Lower lobe of right lung (tissue), 2 donors: ENCODE measurements around the gene NPR1. TPM values are rescaled to one million over a fixed set of nuclear protein-coding genes. Genes with fewer than 3 reads are reported as not detected.

ENCODE experiments used
- ATAC-seq, 2 donors: fragments of 200-7000 bp; cut with Tn5 transposase; one replicate each; pipeline ENCODE4 v1.9.1; 2020 to 2022; ENCODE audit warnings: mild to moderate bottlenecking in 2 of 2, moderate library complexity in 2 of 2
- DNase-seq: peaks from one replicate; pipeline ENCODE4 v3.0.0-alpha.2; 2020
- H3K27ac ChIP-seq: fragments of 200-600 bp; one replicate; pipeline ENCODE4 v1.8.0; 2022
- H3K27me3 ChIP-seq: fragments of 200-600 bp; one replicate; pipeline ENCODE4 v1.8.0; 2022; ENCODE audit warnings: low read depth
- H3K36me3 ChIP-seq: fragments of 200-600 bp; one replicate; pipeline ENCODE4 v1.8.0; 2022; ENCODE audit warnings: mild to moderate bottlenecking
- H3K4me1 ChIP-seq: fragments of 200-600 bp; one replicate; pipeline ENCODE4 v1.8.0; 2022
- H3K4me3 ChIP-seq: fragments of 200-600 bp; one replicate; pipeline ENCODE4 v1.8.0; 2022; ENCODE audit warnings: mild to moderate bottlenecking
- H3K9me3 ChIP-seq: fragments of 200-600 bp; one replicate; pipeline ENCODE4 v1.8.0; 2022
- intact Hi-C: fragments of 100-400 bp; cut with DNase I; formaldehyde crosslinking; loops from one replicate; pipeline ENCODE4 v1.11.0; 2022
- total RNA-seq: library from RNA; stranded (reverse); fragmentation: NEBNext Ultra II Directional; extraction: Animal tissue kit (Norgen Biotek cat#: 25700); gene quantifications from one replicate; pipeline ENCODE4 v1.2.1, GENCODE V29; 2021
- TF ChIP-seq, protein P1 (sequence below): fragments of 200-600 bp; IDR thresholded peaks from one replicate; pipeline ENCODE4 v1.8.0; 2022; ENCODE audit warnings: antibody characterized with exemption, mild to moderate bottlenecking
- donor health status: DM: no; HTN: yes; CAD: no; lungs with severe emphysema.

NPR1 gene
- total RNA-seq, 1 donor from 2014 or later: 58.8 TPM

DNA sequence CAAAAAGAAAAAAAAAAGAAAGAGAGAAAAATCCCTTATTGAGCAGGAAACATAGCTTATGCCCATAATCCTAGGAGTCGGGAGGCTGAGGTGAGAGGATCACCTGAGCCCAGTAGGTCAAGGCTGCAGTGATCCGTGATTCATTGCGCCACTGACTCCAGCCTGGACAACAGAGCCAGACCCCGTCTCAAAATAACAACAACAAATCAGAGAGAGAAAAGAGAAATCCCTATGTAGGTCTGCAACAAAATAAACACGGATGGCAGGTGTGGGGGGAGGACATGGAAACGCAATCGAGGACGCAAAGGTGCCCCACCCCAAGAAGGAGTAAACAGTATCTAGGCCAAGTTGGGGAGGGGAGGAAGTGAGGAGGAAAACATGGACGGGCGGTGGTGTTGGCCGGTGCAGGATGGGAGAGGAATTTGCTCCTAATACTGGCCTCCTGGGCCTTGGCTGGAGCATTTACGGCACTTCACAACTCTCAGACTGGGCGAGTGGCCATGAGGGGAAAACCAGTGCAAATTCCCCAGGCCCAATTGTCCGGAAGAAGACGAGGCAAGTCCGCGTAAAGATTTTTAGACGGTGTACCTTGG is 45.2 kb upstream of the NPR1 start:
- intact Hi-C loops: no loop called here
- peaks cover 57% of the 10 kb centered on the region for H3K4me1 ChIP-seq
- H3K27me3 ChIP-seq: no peaks in the 10 kb centered on the region
- ATAC-seq (peak; percentile 58 to 68), DNase-seq (peak; percentile 67)
- no peaks in the 10 kb centered on the region for H3K9me3 ChIP-seq
- peak overlapping the region; percentile 99 for H3K27ac ChIP-seq
- peaks cover 29% of the 10 kb centered on the region for H3K36me3 ChIP-seq
- TF ChIP-seq, protein P1, sequence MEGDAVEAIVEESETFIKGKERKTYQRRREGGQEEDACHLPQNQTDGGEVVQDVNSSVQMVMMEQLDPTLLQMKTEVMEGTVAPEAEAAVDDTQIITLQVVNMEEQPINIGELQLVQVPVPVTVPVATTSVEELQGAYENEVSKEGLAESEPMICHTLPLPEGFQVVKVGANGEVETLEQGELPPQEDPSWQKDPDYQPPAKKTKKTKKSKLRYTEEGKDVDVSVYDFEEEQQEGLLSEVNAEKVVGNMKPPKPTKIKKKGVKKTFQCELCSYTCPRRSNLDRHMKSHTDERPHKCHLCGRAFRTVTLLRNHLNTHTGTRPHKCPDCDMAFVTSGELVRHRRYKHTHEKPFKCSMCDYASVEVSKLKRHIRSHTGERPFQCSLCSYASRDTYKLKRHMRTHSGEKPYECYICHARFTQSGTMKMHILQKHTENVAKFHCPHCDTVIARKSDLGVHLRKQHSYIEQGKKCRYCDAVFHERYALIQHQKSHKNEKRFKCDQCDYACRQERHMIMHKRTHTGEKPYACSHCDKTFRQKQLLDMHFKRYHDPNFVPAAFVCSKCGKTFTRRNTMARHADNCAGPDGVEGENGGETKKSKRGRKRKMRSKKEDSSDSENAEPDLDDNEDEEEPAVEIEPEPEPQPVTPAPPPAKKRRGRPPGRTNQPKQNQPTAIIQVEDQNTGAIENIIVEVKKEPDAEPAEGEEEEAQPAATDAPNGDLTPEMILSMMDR: no peak
- peak overlapping the region; percentile 60 for H3K4me3 ChIP-seq

DNA sequence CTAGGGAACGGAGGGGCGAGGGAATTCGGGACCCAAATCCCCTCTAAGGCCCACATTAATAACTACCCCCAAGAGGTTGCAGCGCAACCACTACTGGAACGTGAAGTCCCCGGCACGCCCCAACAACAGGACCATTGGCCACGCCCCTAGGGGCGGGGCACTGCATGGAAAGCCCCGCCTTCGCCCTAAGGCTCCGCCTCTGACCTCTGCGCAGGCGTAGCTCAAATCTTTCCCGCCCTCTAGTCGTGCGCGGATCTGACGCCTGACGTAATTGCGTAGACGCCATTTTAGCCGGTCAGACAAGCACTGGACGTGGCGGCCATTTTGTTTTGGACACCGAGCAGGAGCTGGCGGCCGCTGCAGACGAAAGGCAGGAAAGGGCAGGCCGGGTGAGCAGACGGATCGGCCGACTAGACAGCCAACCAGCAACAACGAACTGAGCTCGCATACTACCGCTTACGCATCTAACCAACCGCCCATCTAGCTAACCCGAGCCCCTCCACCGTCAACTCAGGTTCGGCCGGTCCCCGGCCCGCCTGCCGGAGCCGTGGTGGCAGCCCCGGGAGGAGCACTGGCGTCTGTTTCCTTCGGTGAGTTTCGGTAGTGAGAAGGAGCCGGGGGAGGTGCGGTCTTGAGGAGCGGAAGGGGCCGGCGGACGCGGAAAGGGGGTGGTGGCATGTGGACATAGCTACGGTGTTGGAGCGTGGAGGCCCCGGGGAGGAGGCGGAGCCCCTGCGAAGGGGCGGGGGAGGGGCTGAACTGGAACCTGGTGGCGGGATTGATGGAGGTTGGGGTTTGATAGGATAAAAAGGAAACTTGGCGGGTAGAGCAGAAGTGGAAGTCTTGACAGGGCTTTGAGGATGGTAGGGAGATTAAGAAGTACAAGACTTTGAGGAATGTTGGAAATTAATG is 44.5 kb upstream of the NPR1 start, which contains the start of gene CHTOP:
TSS of gene CHTOP (plus strand) at position 313 of the 912 bp plus-strand sequence. CDS start 2,523 bp downstream, outside the sequence.
- intact Hi-C loops: no loop called here
- H3K27me3 ChIP-seq: no peaks in the 10 kb centered on the region
- H3K9me3 ChIP-seq: no peaks in the 10 kb centered on the region
- H3K27ac ChIP-seq: peak within 1 kb of the TSS; percentile 99
- H3K4me1 ChIP-seq: peaks cover 57% of the 10 kb centered on the region
- H3K4me3 ChIP-seq: peak within 1 kb of the TSS; percentile 60
- TF ChIP-seq, protein P1: no peak
- peak; percentile 97 to 99 for ATAC-seq
- DNase-seq: peak; percentile 98
- peaks cover 37% of the 10 kb centered on the region for H3K36me3 ChIP-seq

DNA sequence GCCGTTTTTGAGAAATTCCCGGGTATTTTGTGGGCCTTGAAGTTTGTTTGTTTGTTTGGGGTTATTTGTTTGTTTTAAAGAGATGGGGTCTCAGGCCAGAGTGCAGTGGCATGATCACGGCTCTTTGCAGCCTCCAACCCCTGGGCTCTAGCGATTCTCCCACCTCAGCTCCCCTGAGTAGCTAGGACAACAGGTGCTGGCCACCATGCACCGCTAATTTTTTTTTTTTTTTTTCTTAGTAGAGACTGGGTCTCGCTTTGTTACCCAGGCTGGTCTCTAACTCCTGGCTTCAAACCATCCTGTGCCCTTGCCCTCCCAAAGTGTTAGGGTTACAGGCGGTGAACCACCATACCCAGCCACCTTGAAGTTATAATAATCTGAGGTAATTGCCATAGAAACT is 42.6 kb upstream of the NPR1 start:
- Histone ChIP-seq H3K36me3 (peaks cover 55% of the 10 kb centered on the region), H3K4me3 (peak overlapping the region; percentile 60), H3K9me3 (no peaks in the 10 kb centered on the region), H3K27me3 (no peaks in the 10 kb centered on the region), H3K27ac (no peak overlapping the region), H3K4me1 (peaks cover 44% of the 10 kb centered on the region)
- TF ChIP-seq, protein P1: no peak
- ATAC-seq (no peak), DNase-seq (no peak)
- intact Hi-C loops: no loop called here

DNA sequence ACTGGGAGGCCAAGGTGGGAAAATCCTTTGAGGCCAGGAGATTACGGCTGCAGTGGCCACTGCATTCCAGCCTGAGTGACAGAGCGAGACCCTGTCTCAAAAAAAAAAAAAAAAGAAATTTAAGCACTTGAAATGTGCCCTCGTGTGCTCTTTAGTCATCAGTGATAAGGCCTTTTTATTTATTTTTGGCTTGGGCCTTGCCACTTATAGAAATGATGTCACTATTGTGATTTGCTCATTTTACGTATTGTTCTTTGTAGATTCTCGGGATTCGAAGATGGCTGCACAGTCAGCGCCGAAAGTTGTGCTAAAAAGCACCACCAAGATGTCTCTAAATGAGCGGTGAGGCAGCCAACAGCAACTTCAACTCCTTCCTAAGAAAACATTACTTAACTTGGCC is 42.2 kb upstream of the NPR1 start:
- no peak overlapping the region for H3K27ac ChIP-seq
- no peaks in the 10 kb centered on the region for H3K9me3 ChIP-seq
- H3K36me3 ChIP-seq: peaks cover 60% of the 10 kb centered on the region

DNA sequence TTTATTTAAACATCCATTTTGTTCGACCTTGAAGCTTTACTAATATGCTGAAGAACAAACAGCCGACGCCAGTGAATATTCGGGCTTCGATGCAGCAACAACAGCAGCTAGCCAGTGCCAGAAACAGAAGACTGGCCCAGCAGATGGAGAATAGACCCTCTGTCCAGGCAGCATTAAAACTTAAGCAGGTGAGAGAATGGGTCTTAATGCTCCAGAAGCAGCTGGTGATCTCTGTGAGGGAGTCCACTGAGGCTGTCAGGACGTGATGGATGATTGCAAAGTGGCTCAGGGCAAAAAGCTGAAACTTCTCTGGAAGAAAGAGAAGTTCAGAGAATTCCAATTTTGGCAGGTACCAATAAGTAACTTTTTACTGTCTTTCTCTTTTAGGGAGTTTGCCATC is 40.2 kb upstream of the NPR1 start:
- Histone ChIP-seq H3K36me3 (peaks cover 79% of the 10 kb centered on the region), H3K4me1 (peaks cover 33% of the 10 kb centered on the region), H3K27me3 (no peaks in the 10 kb centered on the region), H3K27ac (no peak overlapping the region), H3K9me3 (no peaks in the 10 kb centered on the region), H3K4me3 (no peak overlapping the region)
- intact Hi-C loops: no loop called here
- no peak for DNase-seq
- ATAC-seq: no peak
- TF ChIP-seq, protein P1: no peak

More for the DNA sequence above, 42.2 kb upstream of the NPR1 start:
- DNase-seq (no peak), ATAC-seq (no peak)
- TF ChIP-seq, protein P1: no peak
- Histone ChIP-seq H3K27me3 (no peaks in the 10 kb centered on the region), H3K4me3 (no peak overlapping the region), H3K4me1 (peaks cover 41% of the 10 kb centered on the region)
- intact Hi-C loops: no loop called here
